Muscle layer of duodenum (tissue), 2 donors: ENCODE data around the gene PDCD2L.

ENCODE experiments used
- H3K27ac ChIP-seq: one replicate; pipeline ENCODE4 v1.7.0; 2013; ENCODE audit warnings: mild to moderate bottlenecking, low read length
- H3K27me3 ChIP-seq: one replicate; pipeline ENCODE4 v1.7.0; 2013; ENCODE audit warnings: low read depth, mild to moderate bottlenecking, control low read depth, low read length
- H3K36me3 ChIP-seq, 2 donors: one replicate each; pipeline ENCODE4 v1.7.0; 2013; ENCODE audit warnings: low read length in 2 of 2, control low read depth in 1 of 2, mild to moderate bottlenecking in 1 of 2; ENCODE audit not compliant: insufficient read depth in 2 of 2, control insufficient read depth in 1 of 2
- H3K4me1 ChIP-seq, 2 donors: one replicate each; pipeline ENCODE4 v1.7.0; 2013; ENCODE audit warnings: low read length in 2 of 2, mild to moderate bottlenecking in 2 of 2, control low read depth in 1 of 2, moderate library complexity in 1 of 2; ENCODE audit not compliant: insufficient read depth in 2 of 2, control insufficient read depth in 1 of 2
- H3K4me3 ChIP-seq, 2 donors: one replicate each; pipeline ENCODE4 v1.7.0; 2013; ENCODE audit warnings: low read length in 2 of 2, low read depth in 1 of 2, mild to moderate bottlenecking in 1 of 2
- H3K9me3 ChIP-seq, 2 donors: one replicate each; pipeline ENCODE4 v1.7.0; 2013; ENCODE audit warnings: low read length in 2 of 2, control low read depth in 1 of 2, mild to moderate bottlenecking in 1 of 2; ENCODE audit not compliant: control insufficient read depth in 1 of 2
- donor health status: healthy.

The PDCD2L gene

GRCh38 chr19:34474233-34474989 lies 70.2 kb downstream of the PDCD2L start:
- H3K36me3 ChIP-seq, result peaks cover 14 to 35% of the 10 kb centered on the region in 2 donors
- H3K27ac ChIP-seq, result no peak overlapping the region
- H3K27me3 ChIP-seq, result no peaks in the 10 kb centered on the region
- H3K4me1 ChIP-seq, result no peaks in the 10 kb centered on the region
- no peak overlapping the region for H3K4me3 ChIP-seq
- no peaks in the 10 kb centered on the region for H3K9me3 ChIP-seq

- no peak overlapping the region for H3K27ac ChIP-seq
Measured at GRCh38 chr19:34475026-34475974, 71.1 kb downstream of the PDCD2L start.

More at GRCh38 chr19:34475026-34475974, 71.1 kb downstream of the PDCD2L start:
- H3K36me3 ChIP-seq, result peaks cover 14 to 27% of the 10 kb centered on the region in 2 donors
- no peak overlapping the region for H3K4me3 ChIP-seq
- no peaks in the 10 kb centered on the region for H3K4me1 ChIP-seq
- no peaks in the 10 kb centered on the region for H3K27me3 ChIP-seq
- no peaks in the 10 kb centered on the region for H3K9me3 ChIP-seq
